BJ (cell line): ENCODE measurements around the gene NCBP1. TPM values are rescaled to one million over a fixed set of nuclear protein-coding genes. Genes with fewer than 3 reads are reported as not detected.
"Not testable (repeated sequence)": the region's sequence is repeated elsewhere in the genome, so short reads cannot be mapped to it uniquely, and the experiment has no call there.

ENCODE experiments used
- CTCF ChIA-PET: fragments of 350-600 bp; formaldehyde crosslinking; extraction: SDS; loops from one replicate; lab custom pipeline; 2021; ENCODE audit warnings: antibody characterized with exemption, inconsistent platforms; lab: Yijun Ruan, JAX
- POLR2A ChIA-PET: fragments of 300-600 bp; sonication (Branson Sonifier 250); formaldehyde crosslinking; extraction: SDS; loops from one replicate; lab custom pipeline; 2021; ENCODE audit warnings: antibody characterized with exemption; lab: Charles Lee
- DNase-seq: peaks from one replicate; pipeline ENCODE4 v3.0.0-alpha.2; 2011; ENCODE audit warnings: low read depth
- H3K27me3 ChIP-seq: 2 replicates; pipeline ENCODE4 v1.6.0; 2011; ENCODE audit warnings: low read length; ENCODE audit not compliant: control insufficient read depth, insufficient read depth
- H3K36me3 ChIP-seq: 2 replicates; pipeline ENCODE4 v1.5.1; 2011; ENCODE audit warnings: low read length; ENCODE audit not compliant: control insufficient read depth, insufficient read depth
- H3K4me3 ChIP-seq: 2 replicates; pipeline ENCODE4 v1.5.1; 2011; ENCODE audit warnings: low read depth, mild to moderate bottlenecking, control low read depth, low read length
- polyA plus RNA-seq: library from polyadenylated mRNA; depleted of rRNA; stranded (reverse); fragments of >200 nt; gene quantifications from 2 replicates; pipeline ENCODE4 v1.2.3, GENCODE V29; 2011
- TF ChIP-seq, protein P1 (sequence below): IDR thresholded peaks from 2 replicates; pipeline ENCODE4 v1.5.1; 2011; ENCODE audit warnings: low read depth, mild to moderate bottlenecking, control low read depth, inconsistent platforms, low read length, moderate library complexity; ENCODE audit not compliant: insufficient read depth

The NCBP1 gene
- polyA plus RNA-seq, 1 experiment, result 11.0 TPM

DNA sequence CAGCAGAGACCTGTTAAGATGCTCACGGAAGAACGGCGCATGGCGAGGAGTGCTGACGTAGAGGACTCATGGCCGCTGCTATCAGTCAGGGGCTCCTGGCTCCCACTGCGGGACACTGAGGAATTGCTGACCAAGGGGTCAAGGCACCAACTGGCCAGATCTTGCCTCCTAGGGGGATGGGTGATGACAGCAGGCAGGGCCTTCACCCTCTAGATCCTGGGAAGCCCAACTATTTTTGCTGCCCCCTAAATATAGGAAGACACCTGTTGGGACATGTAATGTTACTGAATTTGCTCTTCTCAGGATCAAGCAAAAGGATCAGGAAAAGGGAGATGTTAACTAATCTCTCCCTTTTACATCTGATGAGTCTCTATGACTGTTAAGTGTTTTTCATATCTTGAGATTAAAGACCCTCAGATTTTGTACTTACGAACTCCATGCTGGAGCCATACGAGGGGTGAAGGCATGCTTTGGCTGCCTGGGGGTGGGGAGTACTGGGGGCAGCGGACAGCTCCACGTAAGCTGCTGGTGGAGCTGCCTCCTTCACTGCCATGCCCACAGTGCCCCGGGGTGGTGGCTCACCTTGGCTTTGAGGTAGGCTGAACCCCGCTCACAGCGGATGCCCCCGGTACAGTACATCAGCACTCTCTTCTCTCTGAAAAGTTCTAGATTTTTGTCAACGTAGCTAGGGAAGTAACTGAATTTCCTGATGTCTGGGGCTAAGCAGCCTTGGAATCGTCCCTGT, 28.5 kb upstream of the NCBP1 start:
- Histone ChIP-seq H3K4me3 (no peak overlapping the region), H3K27me3 (no peaks in the 10 kb centered on the region), H3K36me3 (peaks cover 12% of the 10 kb centered on the region)
- POLR2A ChIA-PET, result no interaction called here
- DNase-seq, result no peak
- TF ChIP-seq, protein P1, sequence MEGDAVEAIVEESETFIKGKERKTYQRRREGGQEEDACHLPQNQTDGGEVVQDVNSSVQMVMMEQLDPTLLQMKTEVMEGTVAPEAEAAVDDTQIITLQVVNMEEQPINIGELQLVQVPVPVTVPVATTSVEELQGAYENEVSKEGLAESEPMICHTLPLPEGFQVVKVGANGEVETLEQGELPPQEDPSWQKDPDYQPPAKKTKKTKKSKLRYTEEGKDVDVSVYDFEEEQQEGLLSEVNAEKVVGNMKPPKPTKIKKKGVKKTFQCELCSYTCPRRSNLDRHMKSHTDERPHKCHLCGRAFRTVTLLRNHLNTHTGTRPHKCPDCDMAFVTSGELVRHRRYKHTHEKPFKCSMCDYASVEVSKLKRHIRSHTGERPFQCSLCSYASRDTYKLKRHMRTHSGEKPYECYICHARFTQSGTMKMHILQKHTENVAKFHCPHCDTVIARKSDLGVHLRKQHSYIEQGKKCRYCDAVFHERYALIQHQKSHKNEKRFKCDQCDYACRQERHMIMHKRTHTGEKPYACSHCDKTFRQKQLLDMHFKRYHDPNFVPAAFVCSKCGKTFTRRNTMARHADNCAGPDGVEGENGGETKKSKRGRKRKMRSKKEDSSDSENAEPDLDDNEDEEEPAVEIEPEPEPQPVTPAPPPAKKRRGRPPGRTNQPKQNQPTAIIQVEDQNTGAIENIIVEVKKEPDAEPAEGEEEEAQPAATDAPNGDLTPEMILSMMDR, result no peak
- CTCF ChIA-PET, result interaction anchor here (1.3 to 18.0 kb wide), 3 partner anchors 7 to 203 kb away, joined by 3 to 292 read pairs (median 136); no protein-coding TSS in a partner anchor

DNA sequence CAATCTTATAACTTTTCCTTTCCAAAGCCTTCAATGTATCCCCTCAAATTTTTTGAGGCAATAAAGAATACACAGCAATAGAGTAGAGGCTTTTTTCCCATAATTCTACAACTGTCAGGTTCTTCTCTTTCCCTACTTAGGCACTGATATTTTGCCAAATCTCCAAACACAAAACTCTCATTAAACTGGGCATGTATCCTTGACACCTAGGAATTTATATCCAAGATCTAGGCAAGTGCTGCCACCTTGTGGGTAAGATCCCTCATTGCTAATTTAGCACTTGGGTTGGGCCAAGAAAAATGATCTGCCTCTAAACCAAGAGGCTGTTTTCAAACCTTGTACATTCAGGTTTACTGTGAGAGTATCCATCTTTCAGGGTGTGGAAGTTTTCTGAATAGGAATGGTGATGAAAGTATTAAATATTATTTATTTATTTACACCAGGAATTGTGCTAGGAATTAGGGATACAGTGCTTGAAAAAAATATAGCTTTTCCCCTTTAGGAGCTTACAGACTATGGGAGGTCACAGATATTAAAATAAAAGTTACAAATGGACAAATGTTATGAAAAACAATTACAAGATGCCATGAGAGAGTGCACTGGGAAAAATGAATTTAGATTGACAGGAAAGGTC, 18.1 kb upstream of the NCBP1 start:
- Histone ChIP-seq H3K4me3 (no peak overlapping the region), H3K27me3 (no peaks in the 10 kb centered on the region), H3K36me3 (peaks cover 3% of the 10 kb centered on the region; the same call in 1 of the 2 replicates)
- DNase-seq, result no peak
- ChIA-PET POLR2A (interaction anchor here (0.6 kb wide), 1 partner anchor 928 kb away, joined by 4 read pairs; no protein-coding TSS in a partner anchor), CTCF (interaction anchor here (0.6 to 10.6 kb wide), 26 partner anchors 9 to 759 kb away, joined by 3 to 142 read pairs (median 4); partner anchors contain the start of genes NCBP1, TDRD7 and TSTD2)
- TF ChIP-seq, protein P1, result peak; percentile 80

DNA sequence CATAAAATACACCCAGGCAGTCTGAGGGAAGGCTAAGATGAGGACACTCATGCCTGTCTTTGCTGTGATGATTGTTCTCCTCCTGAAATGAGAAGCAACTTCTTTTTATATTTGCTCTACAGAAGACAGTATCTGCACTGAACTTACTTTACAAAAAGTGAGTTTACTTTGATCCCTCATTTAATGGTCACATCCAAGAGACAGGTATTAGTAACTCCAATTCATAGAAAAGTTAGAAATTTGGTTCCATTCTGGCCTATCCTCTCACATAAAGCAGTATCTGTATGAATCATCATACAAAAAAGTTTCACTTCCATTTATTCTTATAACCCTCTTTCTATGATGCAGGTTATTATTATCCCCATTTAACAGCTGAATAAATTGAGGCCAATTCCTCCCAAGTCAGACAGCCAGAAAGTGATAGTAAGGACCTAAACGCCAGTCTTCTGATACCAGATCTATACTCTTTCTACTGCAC, 15.6 kb upstream of the NCBP1 start:
- CTCF ChIA-PET, result interaction anchor here (0.6 to 10.6 kb wide), 3 partner anchors 149 to 211 kb away, joined by 3 to 142 read pairs (median 3); no protein-coding TSS in a partner anchor
- peaks cover 3% of the 10 kb centered on the region; the same call in 1 of the 2 replicates for H3K36me3 ChIP-seq
- POLR2A ChIA-PET, result no interaction called here
- no peaks in the 10 kb centered on the region for H3K27me3 ChIP-seq
- no peak overlapping the region for H3K4me3 ChIP-seq
- TF ChIP-seq, protein P1, result no peak
- no peak for DNase-seq

DNA sequence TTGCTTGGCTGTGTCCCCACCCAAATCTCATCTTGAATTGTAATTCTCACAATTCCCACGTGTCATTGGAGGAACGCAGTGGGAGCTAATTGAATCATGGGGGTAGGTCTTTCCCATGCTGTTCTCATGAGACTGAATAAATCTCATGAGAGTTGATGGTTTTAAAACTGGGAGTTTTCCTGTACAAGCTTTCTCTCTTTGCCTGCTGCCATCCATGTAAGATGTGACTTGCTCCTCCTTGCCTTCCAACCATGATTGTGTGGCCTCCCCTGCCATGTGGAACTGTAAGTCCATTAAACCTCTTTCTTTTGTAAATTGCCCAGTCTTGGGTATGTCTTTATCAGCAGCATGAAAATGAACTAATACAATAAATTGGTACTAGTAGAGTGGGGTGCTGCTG, 13.6 kb upstream of the NCBP1 start:
- H3K36me3 ChIP-seq, DNase-seq, H3K27me3 ChIP-seq, POLR2A ChIA-PET, H3K4me3 ChIP-seq: not testable (repeated sequence)
- CTCF ChIA-PET, result interaction anchor here (10.6 kb wide), 1 partner anchor 151 kb away, joined by 142 read pairs; no protein-coding TSS in a partner anchor

DNA sequence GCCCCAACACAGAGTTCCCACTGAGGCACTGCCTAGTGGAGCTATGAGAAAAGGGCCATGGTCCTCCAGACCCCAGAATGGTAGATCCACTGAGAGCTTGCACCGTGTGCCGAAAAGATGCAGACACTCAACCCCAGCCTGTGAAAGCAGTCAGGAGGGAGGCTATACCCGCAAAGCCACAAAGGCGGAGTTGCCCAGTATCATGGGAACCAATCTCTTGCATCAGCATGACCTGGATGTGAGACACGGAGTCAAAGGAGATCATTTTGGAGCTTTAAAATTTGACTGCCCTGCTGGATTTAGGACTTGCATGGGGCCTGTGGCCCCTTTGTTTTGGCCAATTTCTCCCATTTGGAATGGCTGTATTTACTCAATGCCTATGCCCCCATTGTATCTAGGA, 11.1 kb upstream of the NCBP1 start:
- H3K27me3 ChIP-seq, CTCF ChIA-PET, POLR2A ChIA-PET, H3K4me3 ChIP-seq, H3K36me3 ChIP-seq, DNase-seq: not testable (repeated sequence)

DNA sequence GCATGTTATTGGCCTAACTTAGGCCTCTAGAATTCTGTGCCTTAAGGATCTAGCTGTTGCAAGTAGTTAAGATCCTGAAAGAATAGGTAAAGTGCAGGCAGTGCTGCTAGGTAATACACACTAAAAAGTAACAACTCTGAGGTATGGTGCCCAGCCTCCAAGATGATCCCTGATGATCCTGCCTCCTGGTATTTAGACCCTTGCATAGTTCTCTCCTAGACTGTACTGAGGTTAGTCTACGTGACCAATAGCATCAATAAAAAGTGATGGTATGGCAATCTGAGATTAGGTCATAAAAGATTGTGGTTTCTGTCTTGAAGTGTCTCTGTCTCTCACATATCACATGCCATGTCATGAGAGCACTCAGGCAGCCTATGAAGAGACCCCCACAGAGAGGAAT, 9.7 kb upstream of the NCBP1 start:
- no peak for DNase-seq
- ChIA-PET POLR2A (no interaction called here), CTCF (interaction anchor here (1.1 kb wide), 1 partner anchor 9 kb away, joined by 3 read pairs; no protein-coding TSS in a partner anchor)
- Histone ChIP-seq H3K27me3 (no peaks in the 10 kb centered on the region), H3K4me3 (no peak overlapping the region), H3K36me3 (no peaks in the 10 kb centered on the region)
- TF ChIP-seq, protein P1, result no peak
